A549 treated with ZK216348 at 1 μM for 4 hours (cell line): ENCODE data around the gene LRP3. TPM values are rescaled to one million over a fixed set of nuclear protein-coding genes. Genes with fewer than 3 reads are reported as not detected.

ENCODE experiments used
- total RNA-seq: library from RNA; stranded (reverse); fragments of 200-300 nt; extraction: Qiagen RNA extraction; gene quantifications from 5 replicates; pipeline ENCODE4 v1.2.3, GENCODE V29; 2022; ENCODE audit warnings: low read depth

The LRP3 gene, protein sequence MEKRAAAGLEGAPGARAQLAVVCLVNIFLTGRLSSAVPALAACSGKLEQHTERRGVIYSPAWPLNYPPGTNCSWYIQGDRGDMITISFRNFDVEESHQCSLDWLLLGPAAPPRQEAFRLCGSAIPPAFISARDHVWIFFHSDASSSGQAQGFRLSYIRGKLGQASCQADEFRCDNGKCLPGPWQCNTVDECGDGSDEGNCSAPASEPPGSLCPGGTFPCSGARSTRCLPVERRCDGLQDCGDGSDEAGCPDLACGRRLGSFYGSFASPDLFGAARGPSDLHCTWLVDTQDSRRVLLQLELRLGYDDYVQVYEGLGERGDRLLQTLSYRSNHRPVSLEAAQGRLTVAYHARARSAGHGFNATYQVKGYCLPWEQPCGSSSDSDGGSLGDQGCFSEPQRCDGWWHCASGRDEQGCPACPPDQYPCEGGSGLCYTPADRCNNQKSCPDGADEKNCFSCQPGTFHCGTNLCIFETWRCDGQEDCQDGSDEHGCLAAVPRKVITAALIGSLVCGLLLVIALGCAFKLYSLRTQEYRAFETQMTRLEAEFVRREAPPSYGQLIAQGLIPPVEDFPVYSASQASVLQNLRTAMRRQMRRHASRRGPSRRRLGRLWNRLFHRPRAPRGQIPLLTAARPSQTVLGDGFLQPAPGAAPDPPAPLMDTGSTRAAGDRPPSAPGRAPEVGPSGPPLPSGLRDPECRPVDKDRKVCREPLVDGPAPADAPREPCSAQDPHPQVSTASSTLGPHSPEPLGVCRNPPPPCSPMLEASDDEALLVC
- 23.8 to 65.5 TPM (median 52.9 TPM) in 5 replicates for total RNA-seq

DNA sequence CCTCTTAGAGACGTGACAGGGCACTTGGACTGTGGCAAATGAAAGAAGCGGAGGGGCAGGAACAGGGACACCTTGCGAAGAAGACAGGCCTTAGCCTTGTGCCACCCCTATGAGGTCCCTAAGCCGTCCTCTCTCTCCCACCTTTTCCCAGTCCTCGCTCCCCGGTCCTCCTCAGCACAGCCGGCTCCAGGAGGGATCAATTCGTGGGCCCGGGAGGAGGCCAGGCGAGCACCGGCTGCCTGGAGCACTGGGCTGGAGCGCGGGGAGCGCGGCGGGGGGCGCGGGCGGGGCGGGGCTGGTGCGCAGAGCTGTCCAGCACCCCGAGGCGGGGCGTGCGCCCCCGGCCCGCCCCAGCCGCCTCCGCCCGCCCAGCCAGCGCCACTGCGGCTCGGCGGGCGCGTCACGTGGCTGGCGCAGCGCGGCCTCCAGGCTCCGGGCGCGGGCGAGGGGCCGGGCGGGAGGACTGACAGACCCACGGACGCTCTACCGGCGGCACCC lies at the start of gene LRP3:
Gene LRP3 (plus strand): TSS at position 466 of the 498 bp plus-strand sequence. CDS start 456 bp downstream, outside the sequence.

DNA sequence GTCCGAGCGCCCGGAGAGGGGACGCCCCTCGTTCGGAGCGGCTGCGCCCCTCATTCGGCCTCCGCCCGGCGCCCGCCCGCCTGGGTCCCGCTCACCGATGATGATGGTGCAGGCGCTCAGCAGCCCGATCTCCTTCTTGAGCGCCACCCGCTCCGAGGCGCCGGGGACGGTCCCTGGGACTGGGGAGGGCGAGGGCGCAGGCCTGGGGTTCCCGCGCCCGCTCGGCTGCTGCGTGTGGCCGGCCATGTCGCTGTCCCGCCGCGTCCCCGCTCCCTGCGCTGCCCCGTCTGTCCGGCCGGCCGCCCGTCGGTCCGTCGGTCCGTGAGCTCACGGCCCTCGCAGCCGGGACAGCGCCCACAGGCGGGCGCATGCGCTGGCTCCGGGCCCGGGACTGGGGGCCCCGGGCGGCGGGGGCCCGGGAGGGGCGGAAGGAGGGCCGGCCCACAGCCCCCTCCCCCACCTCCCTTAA lies 31.4 kb downstream of the LRP3 start, which contains the start of gene SLC7A10:
Gene SLC7A10 (minus strand): TSS at position 393 of the 469 bp plus-strand sequence. CDS start 147 bp downstream, at position 246.

Other genes with a start within 250 kb of the LRP3 start
- 40.5 to 50.9 TPM (median 47.3 TPM) in 5 replicates for gene CEP89, start 222.4 kb upstream of the LRP3 start, total RNA-seq
- 13.9 to 16.1 TPM (median 15.6 TPM) in 5 replicates for gene FAAP24, start 222.1 kb upstream of the LRP3 start, total RNA-seq
- 43.5 to 68.5 TPM (median 55.9 TPM) in 5 replicates for gene RHPN2, start 129.4 kb upstream of the LRP3 start, total RNA-seq
- gene GPATCH1, start 113.1 kb upstream of the LRP3 start, total RNA-seq = 12.1 to 16.5 TPM (median 15.2 TPM) in 5 replicates
- gene WDR88, start 62.2 kb upstream of the LRP3 start, total RNA-seq = not detected in 5 replicates
- 0.15 TPM in 1 of 5 replicates, not detected in the others for gene SLC7A10, start 31.5 kb downstream of the LRP3 start, total RNA-seq
- 4.7 to 11.5 TPM (median 9.3 TPM) in 5 replicates for gene CEBPA, start 108.2 kb downstream of the LRP3 start, total RNA-seq
- 29.4 to 45.7 TPM (median 39.9 TPM) in 5 replicates for gene CEBPG, start 179.4 kb downstream of the LRP3 start, total RNA-seq